ENCODE results near the gene TBCC. TPM values are rescaled to one million over a fixed set of nuclear protein-coding genes. Genes with fewer than 3 reads are reported as not detected.

The TBCC gene
- total and polyA plus RNA-seq, 10 of the 15 experiments (the other 5 are each of a cell fraction or from before 2014, with no cell fraction given), result 2.5 to 41.9 (median 20.3) TPM

DNA sequence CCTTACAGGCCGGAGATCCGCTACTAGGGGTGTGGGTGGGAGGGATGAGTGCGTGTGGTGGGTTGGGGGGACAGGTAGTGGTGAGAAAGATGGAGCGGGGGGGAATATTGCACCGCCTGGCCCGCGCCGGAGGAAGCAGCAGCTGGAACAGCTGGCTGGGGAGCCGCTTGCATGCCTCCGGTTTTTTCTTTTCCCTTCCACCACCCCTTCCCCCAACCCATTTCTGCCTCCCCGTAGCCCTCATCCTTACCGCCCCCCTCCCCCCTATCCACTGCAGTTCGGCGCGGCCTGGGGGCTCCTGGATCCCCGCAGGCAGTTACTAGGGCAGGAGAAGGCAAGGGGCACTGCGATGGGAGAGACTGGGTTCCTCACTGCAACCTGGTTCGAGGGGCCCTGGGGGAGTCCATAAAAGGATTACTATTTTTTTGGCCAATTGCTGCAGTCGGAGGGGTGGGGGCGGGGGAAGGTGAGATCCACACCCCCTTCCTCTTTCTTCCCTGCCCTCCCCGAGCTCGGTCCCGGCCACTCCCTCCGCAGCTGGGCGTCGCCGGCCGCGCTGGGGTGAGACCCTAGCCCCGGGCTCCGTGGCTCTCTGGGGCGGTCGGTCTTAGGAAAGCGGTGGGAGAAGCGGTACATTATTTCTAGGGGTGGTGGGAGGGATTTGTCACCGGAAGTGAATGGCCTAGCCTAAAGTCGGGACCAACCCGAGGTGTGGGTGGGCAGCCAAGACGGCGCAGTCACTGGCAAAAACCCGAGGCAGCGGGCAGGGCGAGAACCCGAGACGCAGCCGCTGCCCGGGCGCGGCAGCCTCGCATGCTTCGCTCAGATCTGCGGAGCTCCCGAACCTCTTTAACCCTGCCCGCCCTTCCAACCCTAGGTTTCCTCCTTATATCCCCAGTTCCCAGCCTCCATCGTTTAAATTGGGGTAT lies 824 bp upstream of the TBCC start:
- Histone ChIP-seq H3K27ac (ENCODE audit: control insufficient read depth, insufficient read depth) (peak overlapping the region; percentile 91), H3K9me3 (replicated peaks; ENCODE audit: control insufficient read depth, insufficient read depth, low read length) (no peaks in the 10 kb centered on the region), H3K4me1 (ENCODE audit: control insufficient read depth, insufficient read depth, low read length) (peaks cover 10% of the 10 kb centered on the region), H3K4me3 (peak overlapping the region; percentile 100), H3K36me3 (ENCODE audit: control insufficient read depth in 2 of 2, insufficient read depth in 2 of 2, low read length in 1 of 2) (no peaks in the 10 kb centered on the region), H3K27me3 (replicated peaks in 1 of 2; ENCODE audit: control insufficient read depth in 2 of 2, insufficient read depth in 2 of 2, low read length in 1 of 2) (no peaks in the 10 kb centered on the region), H4K20me1 (ENCODE audit: control insufficient read depth, insufficient read depth) (no peaks in the 10 kb centered on the region), H3K4me2 (ENCODE audit: control insufficient read depth, insufficient read depth) (peak overlapping the region; percentile 77), H2AFZ (ENCODE audit: control insufficient read depth, low read depth, low read length) (peak overlapping the region; percentile 73), H3K79me2 (ENCODE audit: control insufficient read depth, insufficient read depth, low read length) (peaks cover 46% of the 10 kb centered on the region), H3K9ac (ENCODE audit: control insufficient read depth, insufficient read depth, low read length) (peak overlapping the region; percentile 92)
- ChIA-PET POLR2A (interaction anchor here (0.5 to 8.4 kb wide), 14 partner anchors 15 to 851 kb away, joined by 3 to 140 read pairs (median 5); partner anchors contain the start of genes BICRAL, KLC4, MRPL2 and PPP2R5D), RAD21 (ENCODE audit: unreplicated experiment) (interaction anchor here (0.8 to 7.0 kb wide), 17 partner anchors 10 to 181 kb away, joined by 3 to 227 read pairs (median 4); partner anchors contain the start of genes BICRAL and RPL7L1), SMC1A (ENCODE audit: uncharacterized antibody, unreplicated experiment) (interaction anchor here (0.9 to 6.6 kb wide), 11 partner anchors 10 to 148 kb away, joined by 3 to 92 read pairs (median 3); no protein-coding TSS in a partner anchor), CTCF (interaction anchor here (0.6 to 2.8 kb wide), 9 partner anchors 14 to 71 kb away, joined by 3 to 15 read pairs (median 3); no protein-coding TSS in a partner anchor)
- intact Hi-C loops (cut with micrococcal nuclease; ENCODE audit: unreplicated experiment) (loop anchor here (1.0 to 2.0 kb wide), 4 partner anchors 25 to 144 kb away; partner anchors contain the start of gene RPL7L1), in situ Hi-C loops (cut with MboI) (no loop called here)
- DNase-seq (ENCODE audit: low read depth, low spot score), result peak; percentile 68
- WGBS (ENCODE audit: insufficient coverage, insufficient replicate concordance, low lambda C conversion rate, missing lambda C conversion rate), result 2% methylated on average over 48 of the region's 55 CpGs
- FAIRE-seq, result peak; percentile 76
- BruUV-seq (replicated peaks), result no TSS peak
- ATAC-seq, result peak; percentile 81
- no peak for TF ChIP-seq ZNF622 (IDR thresholded peaks at IDR 0.05)
- TF ChIP-seq, protein P1, sequence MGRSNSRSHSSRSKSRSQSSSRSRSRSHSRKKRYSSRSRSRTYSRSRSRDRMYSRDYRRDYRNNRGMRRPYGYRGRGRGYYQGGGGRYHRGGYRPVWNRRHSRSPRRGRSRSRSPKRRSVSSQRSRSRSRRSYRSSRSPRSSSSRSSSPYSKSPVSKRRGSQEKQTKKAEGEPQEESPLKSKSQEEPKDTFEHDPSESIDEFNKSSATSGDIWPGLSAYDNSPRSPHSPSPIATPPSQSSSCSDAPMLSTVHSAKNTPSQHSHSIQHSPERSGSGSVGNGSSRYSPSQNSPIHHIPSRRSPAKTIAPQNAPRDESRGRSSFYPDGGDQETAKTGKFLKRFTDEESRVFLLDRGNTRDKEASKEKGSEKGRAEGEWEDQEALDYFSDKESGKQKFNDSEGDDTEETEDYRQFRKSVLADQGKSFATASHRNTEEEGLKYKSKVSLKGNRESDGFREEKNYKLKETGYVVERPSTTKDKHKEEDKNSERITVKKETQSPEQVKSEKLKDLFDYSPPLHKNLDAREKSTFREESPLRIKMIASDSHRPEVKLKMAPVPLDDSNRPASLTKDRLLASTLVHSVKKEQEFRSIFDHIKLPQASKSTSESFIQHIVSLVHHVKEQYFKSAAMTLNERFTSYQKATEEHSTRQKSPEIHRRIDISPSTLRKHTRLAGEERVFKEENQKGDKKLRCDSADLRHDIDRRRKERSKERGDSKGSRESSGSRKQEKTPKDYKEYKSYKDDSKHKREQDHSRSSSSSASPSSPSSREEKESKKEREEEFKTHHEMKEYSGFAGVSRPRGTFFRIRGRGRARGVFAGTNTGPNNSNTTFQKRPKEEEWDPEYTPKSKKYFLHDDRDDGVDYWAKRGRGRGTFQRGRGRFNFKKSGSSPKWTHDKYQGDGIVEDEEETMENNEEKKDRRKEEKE (IDR thresholded peaks at IDR 0.05), result no peak
- no peak for TF ChIP-seq MTA3 (IDR thresholded peaks at IDR 0.05; ENCODE audit: borderline replicate concordance, low read length)
- no peak for TF ChIP-seq ZNF274 (IDR thresholded peaks at IDR 0.05; ENCODE audit: insufficient read depth, insufficient read length)
- no peak for TF ChIP-seq FOXK2 (IDR thresholded peaks at IDR 0.05)
- TF ChIP-seq, protein P2, sequence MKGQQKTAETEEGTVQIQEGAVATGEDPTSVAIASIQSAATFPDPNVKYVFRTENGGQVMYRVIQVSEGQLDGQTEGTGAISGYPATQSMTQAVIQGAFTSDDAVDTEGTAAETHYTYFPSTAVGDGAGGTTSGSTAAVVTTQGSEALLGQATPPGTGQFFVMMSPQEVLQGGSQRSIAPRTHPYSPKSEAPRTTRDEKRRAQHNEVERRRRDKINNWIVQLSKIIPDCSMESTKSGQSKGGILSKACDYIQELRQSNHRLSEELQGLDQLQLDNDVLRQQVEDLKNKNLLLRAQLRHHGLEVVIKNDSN (IDR thresholded peaks at IDR 0.05; ENCODE audit: borderline replicate concordance, extremely low read length, insufficient read depth, low read depth, low read length), result no peak
- no peak for TF ChIP-seq KAT2A (conservative IDR thresholded peaks at IDR 0.05; ENCODE audit: control insufficient read depth, low read depth, low read length)
- TF ChIP-seq DPF2 (IDR thresholded peaks at IDR 0.05), result peak; percentile 60; the same call in 1 of the 2 replicates
- TF ChIP-seq, protein P3, sequence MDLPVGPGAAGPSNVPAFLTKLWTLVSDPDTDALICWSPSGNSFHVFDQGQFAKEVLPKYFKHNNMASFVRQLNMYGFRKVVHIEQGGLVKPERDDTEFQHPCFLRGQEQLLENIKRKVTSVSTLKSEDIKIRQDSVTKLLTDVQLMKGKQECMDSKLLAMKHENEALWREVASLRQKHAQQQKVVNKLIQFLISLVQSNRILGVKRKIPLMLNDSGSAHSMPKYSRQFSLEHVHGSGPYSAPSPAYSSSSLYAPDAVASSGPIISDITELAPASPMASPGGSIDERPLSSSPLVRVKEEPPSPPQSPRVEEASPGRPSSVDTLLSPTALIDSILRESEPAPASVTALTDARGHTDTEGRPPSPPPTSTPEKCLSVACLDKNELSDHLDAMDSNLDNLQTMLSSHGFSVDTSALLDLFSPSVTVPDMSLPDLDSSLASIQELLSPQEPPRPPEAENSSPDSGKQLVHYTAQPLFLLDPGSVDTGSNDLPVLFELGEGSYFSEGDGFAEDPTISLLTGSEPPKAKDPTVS (IDR thresholded peaks at IDR 0.05; ENCODE audit: low read depth, low read length), result no peak
- TF ChIP-seq EED (IDR thresholded peaks at IDR 0.05; ENCODE audit: low read depth), result peak; percentile 13; the same call in 1 of the 2 replicates
- peak; percentile 46; the same call in 1 of the 2 replicates for TF ChIP-seq ZNF384 (IDR thresholded peaks at IDR 0.05; ENCODE audit: borderline replicate concordance, low read depth, low read length)
- no peak for TF ChIP-seq YBX1 (IDR thresholded peaks at IDR 0.05)
- TF ChIP-seq, protein P4, sequence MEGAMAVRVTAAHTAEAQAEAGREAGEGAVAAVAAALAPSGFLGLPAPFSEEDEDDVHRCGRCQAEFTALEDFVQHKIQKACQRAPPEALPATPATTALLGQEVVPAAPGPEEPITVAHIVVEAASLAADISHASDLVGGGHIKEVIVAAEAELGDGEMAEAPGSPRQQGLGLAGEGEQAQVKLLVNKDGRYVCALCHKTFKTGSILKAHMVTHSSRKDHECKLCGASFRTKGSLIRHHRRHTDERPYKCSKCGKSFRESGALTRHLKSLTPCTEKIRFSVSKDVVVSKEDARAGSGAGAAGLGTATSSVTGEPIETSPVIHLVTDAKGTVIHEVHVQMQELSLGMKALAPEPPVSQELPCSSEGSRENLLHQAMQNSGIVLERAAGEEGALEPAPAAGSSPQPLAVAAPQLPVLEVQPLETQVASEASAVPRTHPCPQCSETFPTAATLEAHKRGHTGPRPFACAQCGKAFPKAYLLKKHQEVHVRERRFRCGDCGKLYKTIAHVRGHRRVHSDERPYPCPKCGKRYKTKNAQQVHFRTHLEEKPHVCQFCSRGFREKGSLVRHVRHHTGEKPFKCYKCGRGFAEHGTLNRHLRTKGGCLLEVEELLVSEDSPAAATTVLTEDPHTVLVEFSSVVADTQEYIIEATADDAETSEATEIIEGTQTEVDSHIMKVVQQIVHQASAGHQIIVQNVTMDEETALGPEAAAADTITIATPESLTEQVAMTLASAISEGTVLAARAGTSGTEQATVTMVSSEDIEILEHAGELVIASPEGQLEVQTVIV (IDR thresholded peaks at IDR 0.05; ENCODE audit: borderline replicate concordance, partially characterized antibody), result no peak
- no peak for TF ChIP-seq SUPT20H (IDR thresholded peaks at IDR 0.05; ENCODE audit: borderline replicate concordance, control insufficient read depth, low read depth, low read length)
